ENCODE measurements around the gene P2RY8. TPM values are rescaled to one million over a fixed set of nuclear protein-coding genes. Genes with fewer than 3 reads are reported as not detected.
"Not testable (repeated sequence)": the region's sequence is repeated elsewhere in the genome, so short reads cannot be mapped to it uniquely, and the experiment has no call there.

P2RY8 gene
- total and polyA plus RNA-seq, 2 donors (not counting 1 experiment from before 2014, with no cell fraction given): 72.3 to 142 TPM

DNA sequence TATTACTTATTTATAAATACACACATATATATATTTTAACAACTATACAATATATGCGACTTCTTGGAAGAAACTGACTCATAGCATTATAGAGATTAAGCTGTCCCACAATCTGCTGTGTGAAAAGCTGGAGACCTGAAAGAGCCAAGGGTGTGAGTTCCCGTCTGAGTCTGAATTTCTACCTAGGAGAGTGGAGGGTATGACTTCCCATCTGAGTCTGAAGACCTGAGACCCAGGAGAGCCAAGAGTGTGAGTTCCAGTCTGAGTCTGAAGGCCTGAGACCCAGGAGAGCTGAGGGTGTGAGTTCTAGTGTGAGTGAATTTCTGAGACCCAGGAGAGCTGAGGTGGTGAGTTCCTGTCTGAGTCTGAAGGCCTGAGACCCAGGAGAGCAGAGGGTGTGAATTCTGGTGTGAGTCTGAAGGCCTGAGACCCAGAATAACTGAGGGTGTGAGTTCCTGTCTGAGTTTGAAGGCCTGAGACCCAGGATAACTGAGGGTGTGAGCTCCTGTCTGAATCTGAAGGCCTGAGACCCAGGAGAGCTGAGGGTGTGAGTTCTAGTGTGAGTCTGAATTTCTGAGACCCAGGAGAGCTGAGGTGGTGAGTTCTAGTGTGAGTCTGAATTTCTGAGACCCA lies 8.9 kb upstream of the P2RY8 start:
- intact Hi-C loops (cut with micrococcal nuclease): no loop called here
- peak overlapping the region; percentile 75 to 80 for H3K27ac ChIP-seq (ENCODE audit: low read length in 2 of 2)
- TF ChIP-seq CTCF (IDR thresholded peaks at IDR 0.05): no peak
- no peak for TF ChIP-seq EZH2 (IDR thresholded peaks at IDR 0.05; ENCODE audit: borderline replicate concordance, insufficient read depth, low read depth, low read length, poor library complexity, severe bottlenecking)

DNA sequence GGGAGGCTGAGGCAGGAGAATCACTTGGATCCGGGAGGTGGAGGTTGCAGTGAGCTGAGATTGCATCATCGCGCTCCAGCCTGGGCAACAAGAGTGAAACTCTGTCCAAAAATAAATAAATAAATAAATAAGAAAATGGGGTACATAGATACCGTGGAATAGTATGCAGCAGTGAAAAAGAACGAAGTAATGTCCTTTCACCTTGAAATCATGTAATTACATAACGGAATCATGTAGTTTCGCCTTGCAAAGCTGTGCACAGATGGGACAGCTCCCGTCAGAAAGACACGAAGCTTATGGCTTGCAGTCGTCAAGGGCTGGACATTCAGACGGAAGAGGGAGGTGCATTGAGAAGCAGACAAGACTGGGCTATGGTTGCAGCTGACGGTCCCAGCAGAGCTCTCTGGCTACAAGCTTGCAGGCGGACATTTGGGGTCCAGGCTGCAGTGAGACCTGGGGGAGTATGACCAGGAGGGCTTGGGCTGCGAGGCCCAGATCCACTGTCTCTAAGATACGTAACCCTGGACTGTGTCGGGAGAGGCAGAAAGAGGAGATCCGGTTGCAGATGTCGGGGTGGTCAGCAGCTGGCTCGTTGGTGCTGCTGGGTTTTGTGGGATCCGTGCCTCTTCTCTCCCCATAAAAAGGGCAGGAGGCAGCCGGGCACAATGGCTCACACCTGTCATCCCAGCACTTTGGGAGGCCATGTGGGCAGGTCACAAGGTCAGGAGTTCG lies 6.2 kb upstream of the P2RY8 start:
- peak overlapping the region; percentile 56 for H3K27ac Mint-ChIP-seq
- Histone ChIP-seq H2AFZ (ENCODE audit: insufficient read depth, low read depth, low read length, poor library complexity, severe bottlenecking) (no peak overlapping the region), H4K20me1 (ENCODE audit: control insufficient read depth, insufficient read depth, low read length, poor library complexity, severe bottlenecking) (no peaks in the 10 kb centered on the region), H3K4me3 (ENCODE audit: control extremely low read depth in 1 of 5, extremely low read depth in 1 of 5, insufficient read depth in 1 of 5, low read depth in 2 of 5, low read length in 4 of 5) (no peak overlapping the region), H3K4me2 (replicated peaks; ENCODE audit: low read depth, low read length, poor library complexity, severe bottlenecking) (no peak overlapping the region), H3K9ac (ENCODE audit: low read length) (no peak overlapping the region), H3K9me3 (ENCODE audit: control extremely low read depth in 1 of 3, control insufficient read depth in 2 of 3, insufficient read depth in 1 of 3, low read length in 2 of 3) (peaks cover 0 to 17% (median 0%) of the 10 kb centered on the region in 3 donors), H3K36me3 (replicated peaks in 1 of 2; ENCODE audit: control extremely low read depth in 1 of 2, control insufficient read depth in 1 of 2, extremely low read depth in 1 of 2, insufficient read depth in 2 of 2, low read length in 1 of 2) (no peaks in the 10 kb centered on the region), H3K4me1 (ENCODE audit: control insufficient read depth in 2 of 2, insufficient read depth in 2 of 2, low read length in 2 of 2) (peaks cover 20 to 34% of the 10 kb centered on the region in 2 donors), H3K27ac (ENCODE audit: low read length in 2 of 2) (no peak overlapping the region), H3K27me3 (replicated peaks in 1 of 4; ENCODE audit: control extremely low read depth in 1 of 4, control insufficient read depth in 3 of 4, insufficient read depth in 4 of 4, low read length in 3 of 4) (no peaks in the 10 kb centered on the region), H3K79me2 (ENCODE audit: control insufficient read depth, insufficient read depth, low read length) (peaks cover 14% of the 10 kb centered on the region)
- H3K4me1 Mint-ChIP-seq: peaks cover 30% of the 10 kb centered on the region
- ChIA-PET CTCF (no interaction called here), POLR2A (no interaction called here)
- no peak for DNase-seq
- ATAC-seq (ENCODE audit: low read depth): no peak
- no peaks in the 10 kb centered on the region for H3K27me3 Mint-ChIP-seq
- intact Hi-C loops (cut with micrococcal nuclease): no loop called here
- no peak overlapping the region for H3K4me3 Mint-ChIP-seq
- H3K9me3 Mint-ChIP-seq (ENCODE audit: insufficient read depth): no peaks in the 10 kb centered on the region
- TF ChIP-seq CTCF (IDR thresholded peaks at IDR 0.05) (no peak), EZH2 (IDR thresholded peaks at IDR 0.05; ENCODE audit: borderline replicate concordance, insufficient read depth, low read depth, low read length, poor library complexity, severe bottlenecking) (no peak)
- WGBS (ENCODE audit: insufficient coverage): 98% methylated on average over 17 of the region's 22 CpGs

More for the DNA sequence above, 8.9 kb upstream of the P2RY8 start:
- POLR2A ChIA-PET: no interaction called here
- Histone ChIP-seq H3K36me3 (replicated peaks in 1 of 2; ENCODE audit: control extremely low read depth in 1 of 2, control insufficient read depth in 1 of 2, extremely low read depth in 1 of 2, insufficient read depth in 2 of 2, low read length in 1 of 2) (no peaks in the 10 kb centered on the region), H3K9me3 (ENCODE audit: control extremely low read depth in 1 of 3, control insufficient read depth in 2 of 3, insufficient read depth in 1 of 3, low read length in 2 of 3) (peaks cover 0 to 26% (median 0%) of the 10 kb centered on the region in 3 donors), H3K27me3 (replicated peaks in 1 of 4; ENCODE audit: control extremely low read depth in 1 of 4, control insufficient read depth in 3 of 4, insufficient read depth in 4 of 4, low read length in 3 of 4) (no peaks in the 10 kb centered on the region), H3K4me3 (ENCODE audit: control extremely low read depth in 1 of 5, extremely low read depth in 1 of 5, insufficient read depth in 1 of 5, low read depth in 2 of 5, low read length in 4 of 5) (no peak overlapping the region), H3K79me2 (ENCODE audit: control insufficient read depth, insufficient read depth, low read length) (peaks cover 10% of the 10 kb centered on the region), H2AFZ (ENCODE audit: insufficient read depth, low read depth, low read length, poor library complexity, severe bottlenecking) (peak overlapping the region; percentile 91), H3K4me2 (replicated peaks; ENCODE audit: low read depth, low read length, poor library complexity, severe bottlenecking) (no peak overlapping the region), H4K20me1 (ENCODE audit: control insufficient read depth, insufficient read depth, low read length, poor library complexity, severe bottlenecking) (no peaks in the 10 kb centered on the region), H3K9ac (ENCODE audit: low read length) (no peak overlapping the region), H3K4me1 (ENCODE audit: control insufficient read depth in 2 of 2, insufficient read depth in 2 of 2, low read length in 2 of 2) (peaks cover 25 to 46% of the 10 kb centered on the region in 2 donors)
- 92% methylated on average over 1 of the region's 2 CpGs for WGBS (ENCODE audit: insufficient coverage)
- no peak for DNase-seq
- Mint-ChIP-seq H3K4me3 (peak overlapping the region; percentile 20), H3K27ac (peak overlapping the region; percentile 98), H3K4me1 (peaks cover 41% of the 10 kb centered on the region), H3K27me3 (no peaks in the 10 kb centered on the region), H3K9me3 (ENCODE audit: insufficient read depth) (no peaks in the 10 kb centered on the region)
- ATAC-seq (ENCODE audit: low read depth): no peak
- CTCF ChIA-PET: no interaction called here

DNA sequence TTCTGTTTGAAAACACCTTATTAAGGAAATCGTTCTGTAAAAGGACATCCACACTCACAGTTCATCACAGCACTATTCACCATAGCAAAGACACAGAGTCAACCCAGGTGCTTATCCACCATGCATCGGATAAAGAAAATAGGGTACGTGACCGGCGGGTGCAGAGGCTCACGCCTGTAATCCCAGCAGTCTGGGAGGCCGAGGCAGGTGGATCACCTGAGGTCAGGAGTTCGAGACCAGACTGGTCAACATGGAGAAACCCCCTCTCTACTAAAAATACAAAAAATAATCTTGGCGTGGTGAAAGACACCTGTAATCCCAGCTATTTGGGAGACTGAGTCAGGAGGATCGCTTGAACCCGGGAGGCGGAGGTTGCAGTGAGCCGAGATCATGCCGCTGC lies 2.2 kb upstream of the P2RY8 start:
- POLR2A ChIA-PET; H3K36me3 ChIP-seq (replicated peaks in 1 of 2; ENCODE audit: control extremely low read depth in 1 of 2, control insufficient read depth in 1 of 2, extremely low read depth in 1 of 2, insufficient read depth in 2 of 2, low read length in 1 of 2); ATAC-seq (ENCODE audit: low read depth); H3K4me3 Mint-ChIP-seq; H3K27me3 ChIP-seq (replicated peaks in 1 of 4; ENCODE audit: control extremely low read depth in 1 of 4, control insufficient read depth in 3 of 4, insufficient read depth in 4 of 4, low read length in 3 of 4); DNase-seq; H3K27me3 Mint-ChIP-seq; H3K4me2 ChIP-seq (replicated peaks; ENCODE audit: low read depth, low read length, poor library complexity, severe bottlenecking); CTCF ChIA-PET; H2AFZ ChIP-seq (ENCODE audit: insufficient read depth, low read depth, low read length, poor library complexity, severe bottlenecking); H3K9me3 Mint-ChIP-seq (ENCODE audit: insufficient read depth); H3K4me3 ChIP-seq (ENCODE audit: control extremely low read depth in 1 of 5, extremely low read depth in 1 of 5, insufficient read depth in 1 of 5, low read depth in 2 of 5, low read length in 4 of 5); H3K9ac ChIP-seq (ENCODE audit: low read length); H3K27ac ChIP-seq (ENCODE audit: low read length in 2 of 2); H3K9me3 ChIP-seq (ENCODE audit: control extremely low read depth in 1 of 3, control insufficient read depth in 2 of 3, insufficient read depth in 1 of 3, low read length in 2 of 3): not testable (repeated sequence)
- Mint-ChIP-seq H3K27ac (peak overlapping the region; percentile 80), H3K4me1 (peaks cover 29% of the 10 kb centered on the region)
- intact Hi-C loops (cut with micrococcal nuclease): loop anchor here (5.0 kb wide), 1 partner anchor 292 kb away; no protein-coding TSS in a partner anchor
- Histone ChIP-seq H3K79me2 (ENCODE audit: control insufficient read depth, insufficient read depth, low read length) (peaks cover 42% of the 10 kb centered on the region), H3K4me1 (ENCODE audit: control insufficient read depth in 2 of 2, insufficient read depth in 2 of 2, low read length in 2 of 2) (peaks cover 7 to 29% of the 10 kb centered on the region in 2 donors), H4K20me1 (ENCODE audit: control insufficient read depth, insufficient read depth, low read length, poor library complexity, severe bottlenecking) (peaks cover 10% of the 10 kb centered on the region)
- WGBS (ENCODE audit: insufficient coverage): 100% methylated on average over 5 of the region's 14 CpGs

Measured in B cell (primary cell).